GM19193 (cell line): ENCODE measurements around the gene WHRN.

Source experiments
- POLR2A ChIP-seq: IDR thresholded peaks from 4 replicates; pipeline ENCODE4 v1.6.1; 2011; ENCODE audit not compliant: insufficient read depth, insufficient read length; ENCODE audit errors: extremely low read depth

WHRN gene

GRCh38 chr9:114432323-114433067 is 72.8 kb downstream of the WHRN start:
- TF ChIP-seq POLR2A, result no peak

DNA sequence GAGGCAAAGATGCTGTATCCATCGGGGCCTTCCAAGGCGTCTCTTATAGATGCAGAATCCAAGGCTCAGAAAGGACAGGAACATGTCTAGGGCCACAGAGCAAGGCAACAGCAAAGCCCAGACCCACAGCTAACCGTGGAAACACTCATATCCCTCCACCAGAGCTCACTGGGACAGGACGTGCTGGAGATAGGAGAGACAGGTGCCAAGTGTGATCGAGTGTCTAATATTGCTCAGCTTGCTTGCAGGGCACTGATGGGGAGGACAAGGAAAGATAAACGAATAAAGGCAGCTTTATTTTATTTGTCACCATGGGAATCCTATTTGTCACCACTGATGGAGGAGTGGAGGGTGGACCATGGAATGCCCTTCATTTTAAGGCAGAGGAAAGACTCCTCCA is 73.5 kb downstream of the WHRN start:
- TF ChIP-seq POLR2A, result no peak

- no peak for TF ChIP-seq POLR2A
These were observed 74.3 kb downstream of the WHRN start for GRCh38 chr9:114431003-114431402.

- no peak for TF ChIP-seq POLR2A
These were observed 74.8 kb downstream of the WHRN start for GRCh38 chr9:114430457-114430856.

DNA sequence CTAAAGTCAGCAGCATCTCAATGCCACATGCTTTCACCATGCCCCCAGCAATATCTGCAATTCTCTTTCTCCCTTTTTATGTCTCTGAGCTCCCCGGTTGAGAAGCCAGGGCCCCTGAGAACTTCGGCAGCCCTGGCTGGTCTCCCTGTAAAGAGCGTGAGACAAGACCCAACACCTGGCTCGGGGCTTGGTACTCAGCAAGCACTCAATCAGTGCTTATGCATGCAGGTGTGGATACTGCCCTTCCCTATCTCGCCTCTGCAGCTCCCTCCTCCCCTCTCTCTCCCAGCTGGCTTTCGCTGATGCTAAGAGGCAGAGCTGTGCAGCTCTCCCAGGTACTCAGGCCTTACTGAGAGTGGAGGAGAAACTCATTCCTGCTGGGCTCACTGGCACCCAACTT is 75.8 kb downstream of the WHRN start:
- no peak for TF ChIP-seq POLR2A

DNA sequence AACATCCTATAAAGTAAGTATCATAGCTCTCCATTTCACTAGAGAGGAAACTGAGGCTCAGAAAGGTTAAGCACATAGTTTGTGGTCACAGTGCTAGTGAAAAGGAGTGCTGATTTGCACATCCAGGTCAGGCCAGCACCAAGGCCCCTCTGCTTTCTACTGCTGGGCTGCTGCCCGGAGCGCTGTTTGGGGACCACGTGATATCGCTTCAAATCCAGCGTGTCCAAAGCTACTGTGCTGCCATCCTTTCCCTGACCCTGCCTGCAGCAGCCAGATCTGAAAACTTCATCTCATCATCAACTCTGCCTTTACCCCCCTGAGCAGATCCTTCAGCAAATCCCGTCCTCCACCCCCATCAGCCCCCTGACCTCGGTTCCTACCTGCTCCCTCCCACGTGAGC is 76.8 kb downstream of the WHRN start:
- no peak for TF ChIP-seq POLR2A

DNA sequence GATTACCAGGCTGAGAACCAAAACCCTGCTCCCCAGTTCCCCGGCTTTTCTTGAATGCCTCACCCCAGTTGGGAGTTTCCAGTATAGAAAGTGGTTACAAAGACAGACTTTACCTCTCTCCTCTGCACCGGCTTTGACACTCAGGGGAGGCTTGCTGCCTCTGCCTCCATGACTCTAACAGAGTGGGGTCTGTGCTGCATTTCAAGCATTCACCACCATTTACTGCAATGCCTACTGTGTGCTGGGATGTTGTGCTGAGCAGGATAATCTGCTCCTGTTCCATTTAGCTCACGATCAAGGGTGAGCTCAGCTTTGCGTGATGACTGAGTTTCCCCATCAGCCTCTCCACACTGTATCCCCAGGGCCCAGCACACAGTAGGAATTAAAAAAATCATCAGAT is 77.6 kb downstream of the WHRN start:
- TF ChIP-seq POLR2A, result no peak

DNA sequence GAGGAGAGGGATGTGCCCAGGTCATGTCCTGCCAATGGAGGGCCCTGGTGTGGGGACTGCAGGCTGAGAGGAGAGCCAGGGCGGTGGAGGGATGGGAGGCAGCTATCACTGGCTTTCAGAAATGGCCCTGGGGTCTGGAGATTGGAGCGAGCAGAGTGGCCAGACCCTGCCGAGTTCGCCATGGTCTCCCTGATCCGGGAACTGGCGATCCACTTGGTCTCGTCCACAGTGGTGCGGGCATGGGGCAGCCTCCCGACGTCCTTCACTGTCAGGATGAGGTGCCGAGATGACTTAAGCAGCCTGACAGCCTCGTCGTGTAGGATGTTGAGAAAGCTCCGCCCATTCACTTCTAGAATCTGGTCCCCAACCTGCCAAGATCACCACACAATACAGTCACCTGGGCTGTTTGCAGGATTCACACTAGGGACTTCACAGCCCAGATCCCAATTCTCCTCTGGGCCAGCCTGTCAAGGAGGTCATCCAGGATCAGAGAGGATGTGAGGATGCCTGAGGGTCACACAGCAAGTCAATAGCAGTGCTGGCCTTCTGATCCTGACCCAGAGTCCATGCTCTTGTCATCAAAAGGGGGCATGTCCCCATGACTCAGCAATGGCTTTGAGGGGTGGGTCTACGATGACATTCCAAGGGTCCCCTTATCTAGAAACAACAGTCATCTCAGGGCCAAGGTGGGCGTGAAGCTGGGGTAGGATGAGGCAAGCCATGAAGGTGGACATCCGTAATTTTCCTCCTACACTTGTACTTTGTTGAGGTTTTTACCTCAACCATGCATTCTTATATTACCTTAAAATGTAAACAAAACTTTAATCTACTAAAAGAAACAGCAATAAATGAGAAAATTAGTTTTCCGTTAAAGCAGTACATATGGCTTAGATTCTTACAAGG is 79.0 kb downstream of the WHRN start:
- no peak for TF ChIP-seq POLR2A

DNA sequence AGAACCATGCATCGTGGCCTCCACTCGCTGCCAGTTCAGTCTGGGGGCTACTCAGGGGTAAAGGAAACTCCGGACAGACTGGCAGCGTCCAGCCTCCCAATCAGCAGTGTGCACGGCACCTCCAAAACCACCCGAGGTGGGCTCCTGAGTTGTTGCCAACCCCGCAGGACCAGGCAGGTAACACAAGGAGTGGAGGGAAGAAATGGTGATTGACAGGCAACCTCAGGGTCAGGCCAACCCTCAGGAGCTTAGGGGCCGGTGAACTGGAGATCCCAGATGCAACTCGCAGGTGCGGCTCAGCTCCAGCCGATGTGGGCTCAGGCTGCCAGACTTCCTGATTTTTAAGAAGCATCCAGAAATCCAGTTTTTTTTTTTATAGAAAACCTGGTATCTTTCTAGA is 80.1 kb downstream of the WHRN start:
- TF ChIP-seq POLR2A, result no peak

GRCh38 chr9:114424126-114424525 is 81.1 kb downstream of the WHRN start:
- TF ChIP-seq POLR2A, result no peak

- TF ChIP-seq POLR2A, result no peak
These were observed 82.1 kb downstream of the WHRN start for GRCh38 chr9:114423181-114423580.

GRCh38 chr9:114421147-114421546 is 84.1 kb downstream of the WHRN start:
- no peak for TF ChIP-seq POLR2A

GRCh38 chr9:114419796-114420195 is 85.5 kb downstream of the WHRN start:
- TF ChIP-seq POLR2A, result no peak

- no peak for TF ChIP-seq POLR2A
These were observed 87.2 kb downstream of the WHRN start for GRCh38 chr9:114418053-114418452.

- TF ChIP-seq POLR2A, result no peak
These were observed 87.8 kb downstream of the WHRN start for GRCh38 chr9:114417511-114417910.

- TF ChIP-seq POLR2A, result no peak
These were observed 88.4 kb downstream of the WHRN start for GRCh38 chr9:114416906-114417305.

DNA sequence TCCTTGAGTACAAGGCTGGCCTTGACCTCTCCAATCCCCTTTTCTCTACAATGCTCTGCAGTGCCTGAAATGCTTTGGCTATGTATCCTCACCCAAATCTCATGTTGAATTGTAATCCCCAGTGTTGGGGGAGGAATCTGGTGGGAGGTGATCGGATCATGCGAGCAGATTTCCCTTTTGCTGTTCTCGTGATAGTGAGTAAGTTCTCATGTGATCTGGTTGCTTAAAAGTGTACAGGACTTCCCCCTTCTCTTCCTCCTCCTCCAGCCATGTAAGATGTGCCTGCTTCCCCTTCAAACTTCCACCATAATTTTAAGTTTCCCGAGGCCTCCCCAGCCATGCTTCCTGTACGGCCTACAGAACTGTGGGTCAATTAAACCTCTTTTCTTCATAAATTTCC is 89.0 kb downstream of the WHRN start:
- TF ChIP-seq POLR2A, result no peak

DNA sequence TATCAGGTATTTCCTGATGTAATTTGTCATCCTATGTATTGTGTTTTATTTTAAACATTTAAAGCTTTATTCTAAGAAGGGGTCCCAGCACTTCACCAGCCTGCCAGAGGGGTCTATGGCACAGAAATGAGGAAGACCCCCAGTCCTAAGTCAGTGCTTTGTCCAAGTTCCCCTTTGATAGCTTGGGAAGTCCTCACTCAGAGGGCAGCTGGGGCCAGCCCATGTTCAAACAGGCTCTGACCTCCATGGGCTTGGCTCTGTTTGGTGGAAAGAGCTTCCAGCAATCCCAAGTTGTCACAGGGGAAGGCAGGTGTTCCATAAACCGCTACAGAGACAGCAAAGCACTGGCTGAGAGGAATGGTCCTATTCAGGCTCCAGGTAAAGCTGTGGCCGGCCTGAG is 90.9 kb downstream of the WHRN start:
- no peak for TF ChIP-seq POLR2A
